22Rv1 (cell line): ENCODE results near the gene ZNF813.
"Not testable (repeated sequence)": the region's sequence is repeated elsewhere in the genome, so short reads cannot be mapped to it uniquely, and the experiment has no call there.

Source experiments
- CTCF ChIP-seq: fragments of 450-650 bp; IDR thresholded peaks from 2 replicates; pipeline ENCODE4 v1.5.1; 2017; ENCODE audit warnings: mild to moderate bottlenecking
- ZFX ChIP-seq: fragments of 450-650 bp; IDR thresholded peaks from 2 replicates; pipeline ENCODE4 v1.6.1; 2017; ENCODE audit warnings: antibody characterized with exemption, borderline replicate concordance

GRCh38 chr19:53460131-53460721 is 7.3 kb upstream of the ZNF813 start:
- not testable (repeated sequence) for TF ChIP-seq CTCF, ZFX
